K562 (cell line): Measurements from ENCODE around the gene SDF4. TPM values are rescaled to one million over a fixed set of nuclear protein-coding genes. Genes with fewer than 3 reads are reported as not detected.

Experiments
- ATF7 ChIP-seq: fragments of 450-650 bp; IDR thresholded peaks from 2 replicates; pipeline ENCODE4 v1.7.1; 2014; ENCODE audit warnings: mild to moderate bottlenecking, moderate library complexity
- E2F3 ChIP-seq: fragments of 250-450 bp; sonication (Bioruptor Pico); IDR thresholded peaks from 2 replicates; pipeline ENCODE4 v1.4.0; 2020; ENCODE audit warnings: mild to moderate bottlenecking
- EP400 ChIP-seq: fragments of 450-650 bp; IDR thresholded peaks from 2 replicates; pipeline ENCODE4 v1.6.1; 2017; ENCODE audit warnings: antibody characterized with exemption, mild to moderate bottlenecking, moderate library complexity
- HDAC1 ChIP-seq, 2 experiments: fragments of 450-650 bp; IDR thresholded peaks; 2 replicates each; pipeline ENCODE4 v1.6.1; 2016 to 2017; ENCODE audit warnings: inconsistent platforms in 1 of 2, mild to moderate bottlenecking in 1 of 2, moderate library complexity in 1 of 2
- HMGXB4 ChIP-seq: sonication (generic); formaldehyde crosslinking; IDR thresholded peaks from 2 replicates; pipeline ENCODE4 v1.8.1; 2023; ENCODE audit warnings: mild to moderate bottlenecking, missing genetic modification reagents
- KLF6 ChIP-seq: fragments of 250-450 bp; sonication (Bioruptor Pico); IDR thresholded peaks from 2 replicates; pipeline ENCODE4 v1.4.0; 2020; ENCODE audit warnings: mild to moderate bottlenecking, moderate library complexity, borderline replicate concordance
- MBD2 ChIP-seq: sonication (generic); IDR thresholded peaks from 2 replicates; pipeline ENCODE4 v1.6.1; 2016; ENCODE audit warnings: low read depth, borderline replicate concordance
- NONO ChIP-seq, 2 experiments: fragments of 200-400 bp in 1 of 2; fragments of 450-650 bp in 1 of 2; formaldehyde crosslinking in 1 of 2; IDR thresholded peaks; 2 replicates each; pipeline ENCODE4 v1.6.1; 2017; ENCODE audit warnings: low read depth in 2 of 2, mild to moderate bottlenecking in 2 of 2, moderate library complexity in 2 of 2, low read length in 1 of 2
- POLR2B ChIP-seq: fragments of 450-650 bp; IDR thresholded peaks from 2 replicates; pipeline ENCODE4 v1.6.1; 2018; ENCODE audit warnings: low read depth; ENCODE audit not compliant: partially characterized antibody
- RB1 ChIP-seq: fragments of 450-650 bp; IDR thresholded peaks from 2 replicates; pipeline ENCODE4 v1.6.1; 2017; ENCODE audit warnings: low read depth, mild to moderate bottlenecking
- RERE ChIP-seq: sonication (generic); formaldehyde crosslinking; IDR thresholded peaks from 2 replicates; pipeline ENCODE4 v1.8.0; 2023; ENCODE audit warnings: missing genetic modification reagents, mild to moderate bottlenecking, borderline replicate concordance
- ZFPM2 ChIP-seq: fragments of 250-450 bp; sonication (Bioruptor Pico); IDR thresholded peaks from 2 replicates; pipeline ENCODE4 v1.5.1; 2022; ENCODE audit warnings: mild to moderate bottlenecking
- ZNF263 ChIP-seq: sonication (generic); formaldehyde crosslinking; IDR thresholded peaks from 2 replicates; pipeline ENCODE4 v1.8.0; 2022; ENCODE audit warnings: mild to moderate bottlenecking, missing genetic modification reagents, borderline replicate concordance
- ZNF41 ChIP-seq: fragments of 250-450 bp; sonication (Bioruptor Pico); conservative IDR thresholded peaks from 2 replicates; pipeline ENCODE4 v1.4.0; 2020; ENCODE audit warnings: mild to moderate bottlenecking
- ZNF444 ChIP-seq: fragments of 250-450 bp; sonication (Bioruptor Pico); IDR thresholded peaks from 2 replicates; pipeline ENCODE4 v1.4.0; 2020; ENCODE audit warnings: mild to moderate bottlenecking, moderate library complexity
- ZNF75A ChIP-seq: fragments of 450-650 bp; formaldehyde crosslinking; IDR thresholded peaks from 2 replicates; pipeline ENCODE4 v1.4.0; 2020; ENCODE audit warnings: mild to moderate bottlenecking
- polyA plus RNA-seq, 8 experiments: library from polyadenylated mRNA; depleted of rRNA in 4 of 8; stranded (reverse) in 5 of 8; unstranded in 3 of 8; fragments of >200 nt; fragmentation: Nextera tagmentation in 2 of 8; fragmentation: Illumina TruSeq in 1 of 8; extraction: Ambion mirVana in 2 of 8; extraction: Trizol in 1 of 8; gene quantifications; 2 replicates each; pipeline versions ENCODE4 v1.2.1 to v1.2.3, GENCODE V29; 2011 to 2014; ENCODE audit warnings: inconsistent platforms in 1 of 8, missing spikeins in 1 of 8
- total RNA-seq, 7 experiments: library from RNA; depleted of rRNA in 6 of 7; stranded (reverse); fragments of >200 nt in 6 of 7; fragmentation: Illumina TruSeq in 2 of 7; extraction: Trizol in 2 of 7; gene quantifications; 2 replicates each; pipeline versions ENCODE4 v1.2.1 to v1.2.3, GENCODE V29; 2011 to 2021; ENCODE audit warnings: low replicate concordance in 1 of 7

The SDF4 gene
- total and polyA plus RNA-seq, 9 of the 15 experiments (the other 6 are each of a cell fraction or from before 2014, with no cell fraction given): 0.35 to 160 (median 65.2) TPM

- TF ChIP-seq ZNF444 (no peak), ZNF75A (CRISPR knock-in tag) (peak; percentile 35; the same call in 1 of the 2 replicates), HDAC1 (IDR thresholded peaks at IDR 0.05) (peak in 1 of 2 experiments; percentile 17; a peak in 2 of 4 replicates), ZFPM2 (CRISPR knock-in tag) (peak; percentile 89; the same call in 1 of the 2 replicates), RERE (no peak), ATF7 (peak; percentile 79), ZNF41 (CRISPR knock-in tag) (0 out of 2 replicates have a peak, but pooled peaks have one; percentile 59), RB1 (peak; percentile 78), POLR2B (peak; percentile 80), MBD2 (peak; percentile 82), NONO (IDR thresholded peaks at IDR 0.05; ENCODE audit: low read depth in 2 of 2, low read length in 1 of 2) (peak; percentile 88 to 96; a peak in 3 of 4 replicates), E2F3 (CRISPR knock-in tag) (peak; percentile 14; the same call in 1 of the 2 replicates), ZNF263 (peak; percentile 47; the same call in 1 of the 2 replicates), KLF6 (CRISPR knock-in tag) (peak; percentile 25; the same call in 1 of the 2 replicates), HMGXB4 (CRISPR knock-in tag) (peak; percentile 85; the same call in 1 of the 2 replicates), EP400 (peak; percentile 62; the same call in 1 of the 2 replicates)
Observed at GRCh38 chr1:1231400-1232207, at the start of gene SDF4 (continued).
